D721Med (cell line): ENCODE results near the gene CENPO.
A peak's percentile ranks its signal among the peaks of the same experiment; 100 is the strongest.

Experiments
- DNase-seq: peaks from one replicate; pipeline ENCODE4 v3.0.0; 2011; ENCODE audit warnings: low spot score; ENCODE audit not compliant: insufficient read length
- FAIRE-seq: peaks from 2 replicates; lab custom pipeline; 2011; peaks lifted over from hg19 to GRCh38; lab: Jason Lieb, UNC
- CTCF ChIP-seq: IDR thresholded peaks from 2 replicates; pipeline ENCODE4 v1.5.1; 2012; ENCODE audit warnings: mild to moderate bottlenecking, control low read depth; ENCODE audit not compliant: insufficient read depth; ENCODE audit errors: missing control alignments

CENPO gene

DNA sequence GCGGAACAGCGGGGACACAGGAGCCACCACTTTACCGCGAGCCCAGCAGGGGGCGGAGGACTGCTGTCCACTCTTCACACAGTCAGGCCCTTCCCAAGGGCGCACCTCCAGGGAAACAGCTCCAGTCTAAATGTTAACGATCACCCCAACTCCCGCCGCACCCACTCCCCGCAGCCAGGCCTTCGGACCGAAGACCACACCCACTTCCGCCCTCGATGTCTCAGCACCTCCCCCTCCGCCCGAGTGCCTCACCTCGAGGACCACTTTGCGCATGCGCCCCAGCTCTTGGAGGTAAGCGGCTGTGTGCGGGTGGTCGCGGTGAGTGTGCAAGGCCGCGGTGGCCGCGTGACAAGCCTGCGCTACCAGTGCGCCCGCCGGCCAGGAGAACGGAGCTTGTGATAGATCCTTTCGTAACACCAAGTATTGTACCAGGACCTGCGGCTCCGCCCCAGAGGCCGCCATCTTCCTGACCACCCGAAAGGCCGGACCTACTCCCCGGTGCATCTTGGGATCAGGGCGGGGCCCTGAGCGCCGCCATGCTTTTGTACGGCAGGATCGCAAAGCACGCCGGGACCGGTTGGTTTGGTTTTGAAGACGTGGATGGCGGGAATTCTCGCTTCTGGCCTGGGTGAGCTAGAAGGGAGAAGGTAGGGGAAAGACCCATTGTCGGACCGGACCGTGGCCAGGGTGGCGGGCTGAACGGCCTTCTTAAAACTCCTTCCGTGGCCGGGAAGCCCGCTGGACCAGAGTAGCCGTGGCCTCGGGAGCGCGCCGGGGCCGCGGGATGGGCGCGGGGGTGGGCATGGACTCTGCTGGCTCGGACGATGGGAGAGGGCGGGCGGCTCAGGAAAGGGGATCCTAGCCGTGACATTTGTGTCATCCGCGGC lies at the start of gene CENPO, which contains the start of gene PTRHD1:
Gene CENPO (plus strand): TSS at position 552 of the 887 bp plus-strand sequence. CDS start 495 bp downstream, outside the sequence.
Gene PTRHD1 (minus strand): TSS at position 518 of the 887 bp plus-strand sequence. CDS start 14 bp downstream, at position 504.
- TF ChIP-seq CTCF: no peak
- DNase-seq: peak; percentile 76
- FAIRE-seq: no peak

DNA sequence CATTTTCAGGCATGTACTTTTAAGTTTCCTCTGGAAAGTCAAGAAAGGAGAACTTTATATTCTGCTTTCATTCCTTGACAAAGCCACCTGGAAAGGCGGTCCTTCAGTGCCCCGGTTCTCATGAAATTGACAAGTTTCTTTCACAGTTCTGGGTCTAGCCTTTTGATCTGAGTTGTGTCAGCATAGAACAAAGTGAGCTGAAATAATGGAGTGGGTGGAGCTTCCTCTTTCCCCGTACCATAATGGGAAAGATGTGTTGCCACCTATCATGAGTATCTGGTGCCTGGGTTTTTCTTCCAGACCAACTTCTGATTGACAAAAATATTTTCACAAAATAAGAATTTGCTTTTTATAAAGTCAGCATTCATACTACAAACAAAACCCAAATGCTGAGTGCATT lies 49.3 kb upstream of the CENPO start:
- no peak for TF ChIP-seq CTCF
- DNase-seq: no peak
- FAIRE-seq: no peak

DNA sequence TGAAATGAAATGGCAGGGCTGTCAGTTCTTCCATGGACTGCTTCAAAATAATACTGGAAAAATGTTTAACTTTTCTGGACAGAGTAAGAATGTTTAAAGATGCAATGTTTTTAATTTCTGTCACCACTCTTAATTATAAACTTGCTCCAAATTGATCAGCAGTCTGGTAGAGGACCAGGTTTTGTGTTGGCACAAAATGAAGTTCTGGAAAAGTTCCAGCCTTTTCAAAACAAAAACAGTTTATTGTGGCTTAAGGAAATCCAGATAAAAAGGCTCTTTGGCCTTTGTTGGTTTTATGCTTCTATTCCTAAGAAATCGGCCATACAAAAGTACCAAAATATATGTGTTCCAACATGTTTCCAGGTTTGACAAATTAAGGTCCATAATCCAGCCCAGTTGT lies 48.9 kb upstream of the CENPO start:
- FAIRE-seq (no peak), DNase-seq (no peak)
- no peak for TF ChIP-seq CTCF

DNA sequence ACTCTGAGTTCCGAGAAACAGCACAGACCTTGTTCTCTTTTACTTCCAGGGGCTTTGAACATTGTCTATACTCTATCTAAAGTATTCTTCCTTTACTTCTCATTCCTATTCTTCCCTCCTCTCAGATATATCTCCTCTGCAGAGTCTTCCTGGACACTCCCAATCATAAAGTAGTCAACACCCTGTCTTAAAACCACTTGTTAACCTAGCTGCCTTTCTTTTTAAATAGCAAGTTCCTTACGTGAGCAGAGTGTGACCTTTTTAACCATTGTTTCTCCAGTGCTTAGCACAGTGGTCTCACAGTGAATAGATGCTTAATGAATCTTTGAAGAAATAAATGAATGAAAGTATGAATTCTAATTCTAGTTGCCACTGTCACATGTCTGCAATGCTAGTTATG lies 47.4 kb upstream of the CENPO start:
- DNase-seq (no peak), FAIRE-seq (no peak)
- no peak for TF ChIP-seq CTCF

GRCh38 chr2:24747299-24747698 lies 45.9 kb upstream of the CENPO start:
- DNase-seq: no peak
- no peak for FAIRE-seq
- TF ChIP-seq CTCF: no peak

DNA sequence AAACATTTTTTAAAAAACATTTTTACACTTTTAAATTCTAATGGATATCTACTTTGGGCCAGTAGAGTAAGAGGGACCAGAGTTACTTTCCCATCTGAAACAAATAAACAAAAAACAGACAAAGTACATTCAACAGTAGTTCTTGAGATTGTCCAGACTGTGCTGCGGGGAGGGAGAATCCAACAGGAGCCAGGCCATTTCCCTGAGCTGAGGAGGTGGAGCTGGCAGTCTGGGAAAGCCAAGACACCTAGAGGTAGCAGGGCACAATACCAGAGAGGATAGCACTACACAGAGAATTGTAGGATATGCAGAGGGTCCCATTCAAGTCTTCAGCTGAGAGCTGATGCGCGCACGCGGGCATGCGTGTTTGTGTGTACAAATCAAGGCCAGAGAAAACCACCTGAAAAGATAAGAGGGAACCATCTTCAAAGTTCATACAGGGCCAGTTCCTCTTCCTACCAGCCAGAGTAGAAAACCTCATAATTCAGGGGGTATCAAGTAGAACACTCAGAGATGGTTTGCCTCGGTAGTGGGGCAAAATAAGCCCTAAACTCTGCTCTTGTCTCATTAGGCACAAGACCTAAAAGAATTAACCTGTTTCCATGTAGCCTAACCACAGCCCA lies 44.0 kb upstream of the CENPO start:
- DNase-seq: no peak
- FAIRE-seq: no peak
- no peak for TF ChIP-seq CTCF
